Heart left ventricle (tissue), 13 donors: Measurements from ENCODE around the gene AP1G2.

Source experiments
- POLR2A ChIP-seq, 2 donors: fragments of 450-650 bp; IDR thresholded peaks; one replicate each; pipeline ENCODE4 v1.6.1; 2017; ENCODE audit warnings: antibody characterized with exemption in 2 of 2, mild to moderate bottlenecking in 2 of 2, moderate library complexity in 2 of 2
- TF ChIP-seq, protein P1 (sequence below), 12 donors: fragments of 200-600 bp; sonication (generic) in 4 of 12; IDR thresholded peaks; one replicate each; pipeline versions ENCODE4 v1.5.0 to v1.8.0; 2018 to 2022; ENCODE audit warnings: antibody characterized with exemption in 12 of 12, mild to moderate bottlenecking in 5 of 12
- donor health status: ischemic (EF 13 %, LVEDD 7.1; RV severe dilation, severe dysfunction).
- donor health status: DM: no; HTN: yes; CAD: no.
- donor health status: DM: no; HTN: no; CAD: no.
- donor health status: ischemic (EF 25% LVEDD 6.9; RV normal size, moderate dysfunction).
- donor health status: ischemic (EF 25% LVEDD 5.7; RV mildly dilated, moderate dysfunction).
- donor health status: ischemic (EF 35%, LVEDD 5.7; RV mildly dilated, moderate dysfunction).
- donor health status: nonischemic (EF 11% LVEDD 7.7; RV severe dilation, severe dysfunction).
- donor health status: DM: yes; HTN: yes; CAD: no.
- donor health status: PGD.
- donor health status: ischemic (EF 29% LVEDD 5.4; RV normal size, mild dysfunction).
- donor health status: nonischemic (EF 23%, LVEDD 6.1; RV moderate dilation, normal function).

DNA sequence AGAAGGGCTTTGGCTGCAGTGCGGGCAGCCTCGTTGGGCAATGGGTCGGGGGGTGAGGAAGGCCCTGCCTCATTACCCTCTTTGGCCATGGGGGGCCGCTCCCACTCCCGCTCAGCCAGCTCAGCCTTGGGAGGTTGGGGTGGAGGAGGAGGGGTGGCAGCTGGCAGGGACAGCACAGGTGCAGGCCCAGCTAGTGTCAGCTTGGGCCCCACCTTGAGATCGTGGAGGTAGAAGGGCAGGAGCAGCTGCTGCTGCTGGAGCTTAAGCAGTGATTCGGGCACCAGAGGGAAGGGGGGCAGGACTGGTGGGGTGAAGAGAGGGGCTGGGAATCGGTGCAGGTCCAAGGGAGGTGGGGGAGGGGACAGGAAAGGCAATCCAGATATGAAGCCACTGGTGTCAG is 42.0 kb downstream of the AP1G2 start:
- TF ChIP-seq, protein P1, sequence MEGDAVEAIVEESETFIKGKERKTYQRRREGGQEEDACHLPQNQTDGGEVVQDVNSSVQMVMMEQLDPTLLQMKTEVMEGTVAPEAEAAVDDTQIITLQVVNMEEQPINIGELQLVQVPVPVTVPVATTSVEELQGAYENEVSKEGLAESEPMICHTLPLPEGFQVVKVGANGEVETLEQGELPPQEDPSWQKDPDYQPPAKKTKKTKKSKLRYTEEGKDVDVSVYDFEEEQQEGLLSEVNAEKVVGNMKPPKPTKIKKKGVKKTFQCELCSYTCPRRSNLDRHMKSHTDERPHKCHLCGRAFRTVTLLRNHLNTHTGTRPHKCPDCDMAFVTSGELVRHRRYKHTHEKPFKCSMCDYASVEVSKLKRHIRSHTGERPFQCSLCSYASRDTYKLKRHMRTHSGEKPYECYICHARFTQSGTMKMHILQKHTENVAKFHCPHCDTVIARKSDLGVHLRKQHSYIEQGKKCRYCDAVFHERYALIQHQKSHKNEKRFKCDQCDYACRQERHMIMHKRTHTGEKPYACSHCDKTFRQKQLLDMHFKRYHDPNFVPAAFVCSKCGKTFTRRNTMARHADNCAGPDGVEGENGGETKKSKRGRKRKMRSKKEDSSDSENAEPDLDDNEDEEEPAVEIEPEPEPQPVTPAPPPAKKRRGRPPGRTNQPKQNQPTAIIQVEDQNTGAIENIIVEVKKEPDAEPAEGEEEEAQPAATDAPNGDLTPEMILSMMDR (IDR thresholded peaks at IDR 0.05) = no peak
- no peak for TF ChIP-seq POLR2A (IDR thresholded peaks at IDR 0.05)
